OCI-M2 (cell line): ENCODE results near the gene PATJ.
"Not testable (repeated sequence)": the region's sequence is repeated elsewhere in the genome, so short reads cannot be mapped to it uniquely, and the experiment has no call there.

Source experiments
- DNase-seq: peaks from one replicate; lab custom pipeline; 2025; ENCODE audit not compliant: unreplicated experiment; lab: John Stamatoyannopoulos, UW

PATJ gene

GRCh38 chr1:61816191-61816590, 73.9 kb downstream of the PATJ start:
- DNase-seq: no peak

GRCh38 chr1:61818992-61819391, 76.7 kb downstream of the PATJ start:
- DNase-seq: no peak

GRCh38 chr1:61819421-61819820, 77.1 kb downstream of the PATJ start:
- DNase-seq: no peak

GRCh38 chr1:61825393-61825792, 83.1 kb downstream of the PATJ start:
- no peak for DNase-seq

- DNase-seq: no peak
These were observed 86.5 kb downstream of the PATJ start for GRCh38 chr1:61828805-61829204.

- DNase-seq: no peak
These were observed 94.4 kb downstream of the PATJ start for GRCh38 chr1:61836649-61837048.

GRCh38 chr1:61837607-61838006, 95.3 kb downstream of the PATJ start:
- DNase-seq: not testable (repeated sequence)

- no peak for DNase-seq
These were observed 97.4 kb downstream of the PATJ start for GRCh38 chr1:61839679-61840078.

- DNase-seq: no peak
These were observed 99.8 kb downstream of the PATJ start for GRCh38 chr1:61842036-61842435.

- DNase-seq: no peak
These were observed 100.7 kb downstream of the PATJ start for GRCh38 chr1:61842863-61843514.

- DNase-seq: no peak
These were observed 101.7 kb downstream of the PATJ start for GRCh38 chr1:61844006-61844405.

GRCh38 chr1:61844664-61845063, 102.4 kb downstream of the PATJ start:
- DNase-seq: not testable (repeated sequence)

- DNase-seq: no peak
These were observed 109.0 kb downstream of the PATJ start for GRCh38 chr1:61851235-61851634.

- DNase-seq: no peak
These were observed 109.8 kb downstream of the PATJ start for GRCh38 chr1:61851849-61852669.

- DNase-seq: no peak
These were observed 110.4 kb downstream of the PATJ start for GRCh38 chr1:61852670-61853015.

- no peak for DNase-seq
These were observed 111.3 kb downstream of the PATJ start for GRCh38 chr1:61853583-61853982.

GRCh38 chr1:61864489-61864888, 122.2 kb downstream of the PATJ start:
- DNase-seq: no peak

GRCh38 chr1:61865646-61866220, 123.5 kb downstream of the PATJ start:
- no peak for DNase-seq

- no peak for DNase-seq
These were observed 127.4 kb downstream of the PATJ start for GRCh38 chr1:61869691-61870109.

GRCh38 chr1:61872206-61872605, 129.9 kb downstream of the PATJ start:
- DNase-seq: no peak

- DNase-seq: no peak
These were observed 131.3 kb downstream of the PATJ start for GRCh38 chr1:61873581-61873980.

GRCh38 chr1:61873994-61874393, 131.7 kb downstream of the PATJ start:
- no peak for DNase-seq
